Activated naive CD8-positive, alpha-beta T cell treated with anti-CD3 and anti-CD28 coated beads, Interleukin-2, amount 10 ng/mL, durations not matched to agents 7 days and 5 days (primary cell): ENCODE measurements around the gene ZIC1. TPM values are rescaled to one million over a fixed set of nuclear protein-coding genes. Genes with fewer than 3 reads are reported as not detected.

Experiments used
- ATAC-seq: fragments of 150-1000 bp; cut with Tn5 transposase; one replicate; pipeline ENCODE4 v1.10.0; 2021; ENCODE audit warnings: low read depth, moderate library complexity
- POLR2A ChIA-PET: fragments of 350-600 bp; sonication (Branson Sonifier 250); formaldehyde crosslinking; loops from one replicate; lab custom pipeline; 2021; ENCODE audit warnings: antibody characterized with exemption; lab: Charles Lee
- DNase-seq: peaks from one replicate; pipeline ENCODE4 v3.0.0; 2021
- H3K27ac Mint-ChIP-seq: one replicate; pipeline ENCODE4 v1.8.0; 2022; ENCODE audit warnings: mild to moderate bottlenecking, mixed read lengths
- H3K27me3 Mint-ChIP-seq: one replicate; pipeline ENCODE4 v1.8.0; 2022; ENCODE audit warnings: mild to moderate bottlenecking, moderate library complexity, mixed read lengths
- H3K36me3 Mint-ChIP-seq: one replicate; pipeline ENCODE4 v1.8.0; 2021; ENCODE audit warnings: mild to moderate bottlenecking, mixed read lengths
- H3K4me1 Mint-ChIP-seq: one replicate; pipeline ENCODE4 v1.8.0; 2021; ENCODE audit warnings: mixed read lengths
- H3K4me3 Mint-ChIP-seq: one replicate; pipeline ENCODE4 v1.8.0; 2022; ENCODE audit warnings: mild to moderate bottlenecking, moderate library complexity, mixed read lengths
- H3K9me3 Mint-ChIP-seq: one replicate; pipeline ENCODE4 v1.8.0; 2021; ENCODE audit warnings: mixed read lengths
- total RNA-seq, 2 experiments: library from RNA; stranded (reverse); gene quantifications; one replicate each; pipeline ENCODE4 v1.2.3, GENCODE V29; 2021

Gene ZIC1
- total RNA-seq, 2 experiments from 2014 or later: not detected

- H3K4me1 Mint-ChIP-seq: no peaks in the 10 kb centered on the region
- DNase-seq: no peak
- POLR2A ChIA-PET: no interaction called here
Observed at GRCh38 chr3:147371140-147371539, 38.0 kb upstream of the ZIC1 start.

GRCh38 chr3:147371771-147372340 is 37.3 kb upstream of the ZIC1 start:
- DNase-seq (no peak), ATAC-seq (no peak)
- H3K4me1 Mint-ChIP-seq: no peaks in the 10 kb centered on the region
- no peak overlapping the region for H3K27ac Mint-ChIP-seq
- H3K4me3 Mint-ChIP-seq: no peak overlapping the region
- H3K27me3 Mint-ChIP-seq: peaks cover 75% of the 10 kb centered on the region
- POLR2A ChIA-PET: interaction anchor here (0.6 kb wide), 1 partner anchor 1486 kb away, joined by 4 read pairs; no protein-coding TSS in a partner anchor
- H3K9me3 Mint-ChIP-seq: peaks cover 1% of the 10 kb centered on the region
- H3K36me3 Mint-ChIP-seq: no peaks in the 10 kb centered on the region

More at GRCh38 chr3:147371140-147371539, 38.0 kb upstream of the ZIC1 start:
- Mint-ChIP-seq H3K36me3 (no peaks in the 10 kb centered on the region), H3K4me3 (no peak overlapping the region), H3K9me3 (peaks cover 1% of the 10 kb centered on the region), H3K27me3 (peaks cover 73% of the 10 kb centered on the region), H3K27ac (no peak overlapping the region)
- no peak for ATAC-seq

- Mint-ChIP-seq H3K36me3 (no peaks in the 10 kb centered on the region), H3K27me3 (peaks cover 77% of the 10 kb centered on the region)
Observed at GRCh38 chr3:147372525-147373027, 36.6 kb upstream of the ZIC1 start.

GRCh38 chr3:147373301-147373700 is 35.9 kb upstream of the ZIC1 start:
- Mint-ChIP-seq H3K27me3 (peaks cover 79% of the 10 kb centered on the region), H3K9me3 (peaks cover 1% of the 10 kb centered on the region), H3K4me3 (no peak overlapping the region), H3K36me3 (no peaks in the 10 kb centered on the region), H3K4me1 (no peaks in the 10 kb centered on the region), H3K27ac (no peak overlapping the region)
- POLR2A ChIA-PET: no interaction called here
- ATAC-seq (no peak), DNase-seq (no peak)

More at GRCh38 chr3:147372525-147373027, 36.6 kb upstream of the ZIC1 start:
- Mint-ChIP-seq H3K4me3 (no peak overlapping the region), H3K4me1 (no peaks in the 10 kb centered on the region), H3K9me3 (peaks cover 1% of the 10 kb centered on the region), H3K27ac (no peak overlapping the region)
- POLR2A ChIA-PET: interaction anchor here (0.6 kb wide), 1 partner anchor 1485 kb away, joined by 4 read pairs; no protein-coding TSS in a partner anchor
- DNase-seq (no peak), ATAC-seq (no peak)

- Mint-ChIP-seq H3K9me3 (peaks cover 3% of the 10 kb centered on the region), H3K4me1 (no peaks in the 10 kb centered on the region), H3K27ac (no peak overlapping the region), H3K27me3 (peaks cover 72% of the 10 kb centered on the region), H3K4me3 (no peak overlapping the region), H3K36me3 (no peaks in the 10 kb centered on the region)
- no peak for DNase-seq
- no peak for ATAC-seq
- POLR2A ChIA-PET: no interaction called here
Observed at GRCh38 chr3:147377412-147378367, 31.5 kb upstream of the ZIC1 start.

- ATAC-seq (no peak), DNase-seq (no peak)
- Mint-ChIP-seq H3K36me3 (no peaks in the 10 kb centered on the region), H3K4me1 (no peaks in the 10 kb centered on the region), H3K9me3 (peaks cover 3% of the 10 kb centered on the region), H3K4me3 (no peak overlapping the region), H3K27me3 (peaks cover 65% of the 10 kb centered on the region), H3K27ac (no peak overlapping the region)
- POLR2A ChIA-PET: no interaction called here
Observed at GRCh38 chr3:147379651-147380050, 29.5 kb upstream of the ZIC1 start.

GRCh38 chr3:147380387-147380951 is 28.7 kb upstream of the ZIC1 start:
- ATAC-seq (no peak), DNase-seq (no peak)
- Mint-ChIP-seq H3K27ac (no peak overlapping the region), H3K27me3 (peaks cover 69% of the 10 kb centered on the region), H3K4me1 (no peaks in the 10 kb centered on the region), H3K4me3 (no peak overlapping the region), H3K9me3 (peaks cover 3% of the 10 kb centered on the region), H3K36me3 (no peaks in the 10 kb centered on the region)
- POLR2A ChIA-PET: no interaction called here

- no peak overlapping the region for H3K27ac Mint-ChIP-seq
- peaks cover 74% of the 10 kb centered on the region for H3K27me3 Mint-ChIP-seq
- H3K9me3 Mint-ChIP-seq: peaks cover 3% of the 10 kb centered on the region
- POLR2A ChIA-PET: no interaction called here
- DNase-seq (no peak), ATAC-seq (no peak)
- H3K36me3 Mint-ChIP-seq: no peaks in the 10 kb centered on the region
- H3K4me3 Mint-ChIP-seq: no peak overlapping the region
- no peaks in the 10 kb centered on the region for H3K4me1 Mint-ChIP-seq
Observed at GRCh38 chr3:147380977-147381376, 28.2 kb upstream of the ZIC1 start.

- peaks cover 3% of the 10 kb centered on the region for H3K9me3 Mint-ChIP-seq
- DNase-seq: no peak
- ATAC-seq: no peak
- H3K4me1 Mint-ChIP-seq: no peaks in the 10 kb centered on the region
- no peak overlapping the region for H3K4me3 Mint-ChIP-seq
- peaks cover 74% of the 10 kb centered on the region for H3K27me3 Mint-ChIP-seq
- POLR2A ChIA-PET: no interaction called here
- H3K27ac Mint-ChIP-seq: no peak overlapping the region
- H3K36me3 Mint-ChIP-seq: no peaks in the 10 kb centered on the region
Observed at GRCh38 chr3:147381596-147381995, 27.6 kb upstream of the ZIC1 start.

- no peaks in the 10 kb centered on the region for H3K36me3 Mint-ChIP-seq
- POLR2A ChIA-PET: no interaction called here
- no peaks in the 10 kb centered on the region for H3K4me1 Mint-ChIP-seq
- no peak overlapping the region for H3K4me3 Mint-ChIP-seq
- no peak overlapping the region for H3K27ac Mint-ChIP-seq
- H3K9me3 Mint-ChIP-seq: peaks cover 5% of the 10 kb centered on the region
- peaks cover 78% of the 10 kb centered on the region for H3K27me3 Mint-ChIP-seq
- DNase-seq (no peak), ATAC-seq (no peak)
Observed at GRCh38 chr3:147383617-147384016, 25.5 kb upstream of the ZIC1 start.

- no peak overlapping the region for H3K4me3 Mint-ChIP-seq
- peaks cover 5% of the 10 kb centered on the region for H3K9me3 Mint-ChIP-seq
- DNase-seq (no peak), ATAC-seq (no peak)
- no peaks in the 10 kb centered on the region for H3K4me1 Mint-ChIP-seq
- H3K27me3 Mint-ChIP-seq: peaks cover 78% of the 10 kb centered on the region
- no peak overlapping the region for H3K27ac Mint-ChIP-seq
- POLR2A ChIA-PET: no interaction called here
- H3K36me3 Mint-ChIP-seq: no peaks in the 10 kb centered on the region
Observed at GRCh38 chr3:147384210-147385058, 24.7 kb upstream of the ZIC1 start.

- no peaks in the 10 kb centered on the region for H3K4me1 Mint-ChIP-seq
- ATAC-seq (no peak), DNase-seq (no peak)
- no peak overlapping the region for H3K27ac Mint-ChIP-seq
- H3K36me3 Mint-ChIP-seq: no peaks in the 10 kb centered on the region
- peaks cover 5% of the 10 kb centered on the region for H3K9me3 Mint-ChIP-seq
- POLR2A ChIA-PET: no interaction called here
- H3K27me3 Mint-ChIP-seq: peaks cover 75% of the 10 kb centered on the region
- no peak overlapping the region for H3K4me3 Mint-ChIP-seq
Observed at GRCh38 chr3:147385059-147386012, 23.8 kb upstream of the ZIC1 start.
